SJCRH30 (cell line): ENCODE results near the gene RBSN. TPM values are rescaled to one million over a fixed set of nuclear protein-coding genes. Genes with fewer than 3 reads are reported as not detected.

Experiments
- DNase-seq, 2 experiments: peaks; one replicate each; pipeline ENCODE4 v3.0.0-alpha.2; 2015 to 2020
- H3K27ac ChIP-seq: fragments of 250-450 bp; sonication (Bioruptor Pico); 2 replicates; pipeline ENCODE4 v1.5.1; 2020; ENCODE audit warnings: mild to moderate bottlenecking, moderate library complexity
- H3K27me3 ChIP-seq: fragments of 250-450 bp; sonication (Bioruptor Pico); 2 replicates; pipeline ENCODE4 v1.5.1; 2020; ENCODE audit warnings: mild to moderate bottlenecking, moderate library complexity
- H3K36me3 ChIP-seq: fragments of 250-450 bp; sonication (Bioruptor Pico); 2 replicates; pipeline ENCODE4 v1.5.1; 2020; ENCODE audit warnings: mild to moderate bottlenecking, moderate library complexity
- H3K4me1 ChIP-seq: fragments of 250-450 bp; sonication (Bioruptor Pico); 2 replicates; pipeline ENCODE4 v1.5.1; 2020; ENCODE audit warnings: mild to moderate bottlenecking, moderate library complexity
- H3K4me3 ChIP-seq: fragments of 250-450 bp; sonication (Bioruptor Pico); 2 replicates; pipeline ENCODE4 v1.5.1; 2020; ENCODE audit warnings: mild to moderate bottlenecking, moderate library complexity
- H3K9me3 ChIP-seq: fragments of 250-450 bp; sonication (Bioruptor Pico); replicated peaks from 2 replicates; pipeline ENCODE4 v1.5.1; 2020; ENCODE audit warnings: mild to moderate bottlenecking, moderate library complexity
- total RNA-seq: library from RNA; depleted of rRNA; stranded (reverse); fragments of >200 nt; shearing (Covaris generic); gene quantifications from 2 replicates; pipeline ENCODE4 v1.2.3, GENCODE V29; 2014; rRNA removed

The RBSN gene
- total RNA-seq, 1 experiment from 2014 or later, result 17.6 TPM

DNA sequence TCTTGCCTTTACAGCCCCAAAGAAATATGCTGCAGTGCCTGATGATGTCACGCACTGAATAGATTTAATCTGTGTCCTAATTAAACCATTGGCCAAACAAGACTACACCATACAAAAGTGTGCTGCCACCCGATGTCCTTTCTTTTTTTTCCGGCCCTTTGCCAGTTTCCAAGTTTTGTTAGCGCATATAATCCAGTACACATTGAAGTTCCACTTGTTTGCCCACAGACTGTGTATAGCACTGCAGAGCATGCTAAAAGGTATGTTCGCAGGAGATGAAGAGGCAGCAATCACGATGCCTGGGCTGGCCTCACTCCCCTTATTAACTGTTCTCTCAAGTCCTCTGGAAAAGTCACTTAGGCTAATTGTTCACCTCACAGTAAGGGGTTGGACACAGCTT lies 60.6 kb downstream of the RBSN start:
- H3K27me3 ChIP-seq, result no peaks in the 10 kb centered on the region
- no peaks in the 10 kb centered on the region for H3K9me3 ChIP-seq
- DNase-seq, result no peak
- no peaks in the 10 kb centered on the region for H3K4me1 ChIP-seq
- H3K36me3 ChIP-seq, result peaks cover 44% of the 10 kb centered on the region
- H3K27ac ChIP-seq, result no peak overlapping the region
- H3K4me3 ChIP-seq, result no peak overlapping the region

DNA sequence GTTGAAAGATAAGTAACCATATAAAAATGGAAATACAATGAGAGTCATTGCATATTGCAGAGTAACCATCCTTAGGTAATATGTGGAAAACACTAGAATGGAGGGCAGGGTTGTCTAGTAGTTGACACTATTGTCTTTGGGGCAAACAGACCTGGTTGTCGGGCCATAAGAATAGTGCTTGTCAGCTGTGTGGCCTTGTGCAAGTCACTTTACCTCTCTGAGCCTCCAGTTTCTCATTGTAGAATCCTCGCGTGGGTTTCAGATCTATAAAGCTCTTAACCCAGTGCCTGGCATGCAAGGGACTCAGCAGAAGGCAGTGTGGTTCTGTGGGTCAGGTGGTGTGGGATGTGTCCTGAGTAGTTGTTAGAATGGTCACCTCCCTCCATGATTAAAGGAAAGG lies 65.8 kb downstream of the RBSN start:
- DNase-seq, result no peak
- Histone ChIP-seq H3K4me3 (no peak overlapping the region), H3K27ac (no peak overlapping the region), H3K4me1 (no peaks in the 10 kb centered on the region), H3K36me3 (peaks cover 52% of the 10 kb centered on the region), H3K9me3 (no peaks in the 10 kb centered on the region), H3K27me3 (no peaks in the 10 kb centered on the region)

DNA sequence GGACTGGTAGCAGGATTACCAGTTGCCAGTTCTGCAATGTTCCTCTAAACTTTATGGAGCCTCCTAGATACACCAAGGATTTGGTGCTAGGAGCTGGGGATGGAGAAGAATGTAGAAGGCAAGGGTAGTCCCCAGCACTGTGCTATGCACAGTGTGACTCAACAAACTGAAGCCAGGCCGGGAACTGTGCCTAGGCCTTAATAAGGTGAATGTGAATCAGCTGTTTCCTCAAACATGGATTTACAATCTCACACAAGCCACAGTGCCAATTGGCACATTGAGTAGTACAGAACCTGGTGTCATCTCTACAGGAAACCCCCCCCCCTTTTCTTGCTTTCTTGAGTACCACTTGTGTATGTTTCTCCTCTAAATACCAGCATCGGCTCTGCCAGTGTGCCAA lies 66.3 kb downstream of the RBSN start:
- no peak for DNase-seq
- peaks cover 52% of the 10 kb centered on the region for H3K36me3 ChIP-seq

DNA sequence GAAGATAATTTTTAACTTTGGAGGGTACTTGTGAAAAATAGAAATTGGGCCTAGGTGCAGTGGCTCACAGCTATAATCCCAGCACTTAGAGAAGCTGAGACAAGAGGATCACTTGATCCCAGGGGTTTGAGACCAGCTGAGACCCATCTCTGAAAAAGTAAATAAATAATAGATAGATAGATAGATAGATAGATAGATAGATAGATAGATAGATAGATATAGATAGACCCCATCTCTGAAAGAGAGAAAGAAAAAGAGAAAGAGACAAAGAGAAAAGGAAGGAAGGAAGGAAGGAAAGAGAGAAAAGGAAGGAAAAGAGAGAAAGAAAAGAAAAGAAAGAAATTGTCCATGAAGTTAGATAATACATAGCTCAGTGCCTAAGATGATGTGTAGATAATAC lies 69.3 kb downstream of the RBSN start:
- no peak for DNase-seq
- H3K4me1 ChIP-seq, result no peaks in the 10 kb centered on the region
- no peaks in the 10 kb centered on the region for H3K27me3 ChIP-seq
- H3K4me3 ChIP-seq, result no peak overlapping the region
- no peaks in the 10 kb centered on the region for H3K9me3 ChIP-seq
- H3K27ac ChIP-seq, result no peak overlapping the region
- H3K36me3 ChIP-seq, result peaks cover 46% of the 10 kb centered on the region

More for the DNA sequence above, 66.3 kb downstream of the RBSN start:
- H3K9me3 ChIP-seq, result no peaks in the 10 kb centered on the region
- no peaks in the 10 kb centered on the region for H3K4me1 ChIP-seq
- H3K4me3 ChIP-seq, result no peak overlapping the region
- no peak overlapping the region for H3K27ac ChIP-seq
- H3K27me3 ChIP-seq, result no peaks in the 10 kb centered on the region

DNA sequence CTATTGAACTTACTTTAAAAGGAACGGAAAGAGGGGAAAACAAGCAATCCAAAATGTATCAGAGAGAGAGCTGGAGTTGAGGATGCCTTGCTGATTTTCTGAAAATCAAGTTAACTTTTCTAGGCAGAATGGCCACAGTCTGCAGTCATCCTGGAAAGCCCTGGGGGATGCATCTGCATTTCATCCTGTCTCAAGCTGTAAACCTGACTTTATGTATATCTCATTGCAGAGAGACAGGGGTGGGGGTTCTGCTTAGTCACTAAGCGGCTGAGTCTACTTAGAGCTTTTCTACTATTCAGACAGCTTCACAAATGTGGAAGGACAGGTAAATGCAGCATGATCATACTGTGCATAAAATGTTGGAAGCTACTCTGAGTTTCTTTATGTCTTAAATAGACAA lies 75.2 kb downstream of the RBSN start:
- no peaks in the 10 kb centered on the region for H3K27me3 ChIP-seq
- DNase-seq, result no peak
- H3K27ac ChIP-seq, result no peak overlapping the region
- no peaks in the 10 kb centered on the region for H3K4me1 ChIP-seq
- no peak overlapping the region for H3K4me3 ChIP-seq
- H3K36me3 ChIP-seq, result peaks cover 46% of the 10 kb centered on the region
- H3K9me3 ChIP-seq, result no peaks in the 10 kb centered on the region

DNA sequence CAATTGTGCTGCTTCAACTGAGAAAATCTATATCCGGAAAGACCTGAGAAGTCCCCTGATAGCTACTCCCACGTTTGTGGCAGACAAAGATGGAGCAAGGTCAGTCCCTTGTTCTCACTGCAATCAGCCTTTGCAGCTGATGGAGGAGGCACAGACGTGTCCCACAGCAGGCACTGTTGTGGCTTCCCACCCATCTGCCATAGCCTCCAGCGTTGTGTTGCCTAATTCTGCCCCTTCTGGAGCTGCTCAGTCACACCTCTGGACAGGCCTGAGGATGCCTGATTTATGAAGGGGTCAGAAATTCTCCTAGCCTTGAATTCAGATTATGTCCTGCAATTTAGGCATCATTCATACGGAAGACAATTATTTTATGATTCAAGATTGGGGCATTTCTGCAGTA lies 75.7 kb downstream of the RBSN start:
- H3K4me1 ChIP-seq, result no peaks in the 10 kb centered on the region
- no peak overlapping the region for H3K27ac ChIP-seq
- peaks cover 49% of the 10 kb centered on the region for H3K36me3 ChIP-seq
- no peak for DNase-seq
- no peaks in the 10 kb centered on the region for H3K9me3 ChIP-seq
- no peak overlapping the region for H3K4me3 ChIP-seq
- no peaks in the 10 kb centered on the region for H3K27me3 ChIP-seq

Other genes with a start within 250 kb of the RBSN start
- 27.0 and 27.2 TPM in 2 replicates for gene NR2C2, start 151.6 kb downstream of the RBSN start, total RNA-seq
- gene MRPS25, start 33.8 kb downstream of the RBSN start, total RNA-seq, result 28.0 and 33.4 TPM in 2 replicates
- gene CAPN7, start 107.1 kb upstream of the RBSN start, total RNA-seq, result 33.8 and 35.8 TPM in 2 replicates
- gene SH3BP5, start 233.4 kb upstream of the RBSN start, total RNA-seq, result 8.1 and 8.5 TPM in 2 replicates